Measurements from ENCODE around the gene TRPM3. TPM values are rescaled to one million over a fixed set of nuclear protein-coding genes. Genes with fewer than 3 reads are reported as not detected.

The TRPM3 gene
- total RNA-seq, 4 donors from 2014 or later, result 0.27 to 1.2 (median 0.47) TPM; not detected in 1

DNA sequence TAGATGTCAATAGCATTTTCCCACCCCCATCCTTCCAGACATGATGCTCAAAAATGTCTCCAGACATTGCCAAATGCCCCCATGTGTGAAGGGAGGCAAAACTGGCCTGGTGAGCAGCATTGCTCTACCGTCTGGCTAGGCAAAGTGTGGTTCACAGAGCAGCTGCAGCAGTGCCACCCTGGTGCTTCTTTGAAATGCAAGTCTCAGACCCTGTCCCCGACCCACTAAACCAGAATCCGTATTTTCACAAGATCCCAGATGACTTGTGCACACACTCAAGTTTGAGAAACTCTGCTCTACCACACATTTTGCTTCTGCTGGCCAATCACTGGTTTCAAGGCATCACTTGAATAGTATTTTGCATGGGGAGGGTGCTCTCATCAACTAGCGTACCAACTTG is 480.4 kb downstream of the TRPM3 start:
- WGBS, 2 donors (ENCODE audit: low coverage in 1 of 2), result 56 to 100% methylated on average over 1 to 4 of the region's 4 CpGs

DNA sequence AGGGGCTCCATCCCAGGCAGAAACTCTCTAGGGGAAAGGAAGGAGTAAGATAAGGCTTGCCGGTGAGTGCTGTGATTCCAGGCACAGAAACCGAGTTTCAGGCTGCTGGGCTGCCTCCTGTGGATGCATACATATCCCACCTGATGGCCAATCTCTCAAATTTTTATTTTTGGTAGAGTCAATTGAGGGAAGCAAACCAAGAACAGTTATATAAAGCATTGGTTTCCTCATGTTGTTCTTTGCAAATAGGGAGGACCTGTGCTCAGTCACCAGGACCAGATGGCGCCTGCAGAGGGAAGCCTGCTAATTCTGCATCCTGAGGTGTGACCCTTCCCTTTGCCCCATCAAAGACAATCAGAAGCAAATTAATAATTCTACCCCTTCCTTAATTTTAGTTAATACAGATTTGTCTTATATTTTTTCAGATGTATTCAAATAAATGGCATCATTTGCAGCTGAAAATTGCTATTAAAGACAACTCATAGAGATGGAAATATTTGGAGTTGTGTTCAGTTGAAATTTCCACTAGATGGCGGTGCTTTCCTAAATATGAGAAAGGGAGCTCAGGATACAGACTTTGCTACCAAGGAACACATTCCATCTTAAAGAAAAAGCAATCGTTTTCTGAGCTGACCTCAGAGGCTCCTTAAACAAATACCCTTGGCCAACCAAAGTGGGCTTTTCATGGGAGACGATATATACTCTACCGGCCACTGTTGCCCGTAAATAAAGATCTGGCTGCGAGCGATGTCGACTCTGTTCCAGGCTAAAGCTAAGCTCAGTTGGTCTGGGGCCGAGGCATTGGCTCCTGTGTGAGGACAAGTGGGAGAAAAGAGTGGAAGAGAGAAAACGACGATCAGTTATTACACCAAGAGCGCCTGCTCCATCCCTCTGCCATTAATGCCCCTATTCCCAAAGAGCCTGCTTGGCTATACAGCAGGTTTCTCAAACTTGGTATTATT is 481.3 kb downstream of the TRPM3 start:
- Histone ChIP-seq H3K27me3 (no peaks in the 10 kb centered on the region), H3K4me1 (no peaks in the 10 kb centered on the region), H3K27ac (no peak overlapping the region), H3K36me3 (no peaks in the 10 kb centered on the region), H3K9me3 (no peaks in the 10 kb centered on the region), H3K4me3 (no peak overlapping the region)
- WGBS, 2 donors (ENCODE audit: low coverage in 1 of 2), result 41 to 46% methylated on average over 15 of the region's 15 CpGs
- TF ChIP-seq, protein P1, sequence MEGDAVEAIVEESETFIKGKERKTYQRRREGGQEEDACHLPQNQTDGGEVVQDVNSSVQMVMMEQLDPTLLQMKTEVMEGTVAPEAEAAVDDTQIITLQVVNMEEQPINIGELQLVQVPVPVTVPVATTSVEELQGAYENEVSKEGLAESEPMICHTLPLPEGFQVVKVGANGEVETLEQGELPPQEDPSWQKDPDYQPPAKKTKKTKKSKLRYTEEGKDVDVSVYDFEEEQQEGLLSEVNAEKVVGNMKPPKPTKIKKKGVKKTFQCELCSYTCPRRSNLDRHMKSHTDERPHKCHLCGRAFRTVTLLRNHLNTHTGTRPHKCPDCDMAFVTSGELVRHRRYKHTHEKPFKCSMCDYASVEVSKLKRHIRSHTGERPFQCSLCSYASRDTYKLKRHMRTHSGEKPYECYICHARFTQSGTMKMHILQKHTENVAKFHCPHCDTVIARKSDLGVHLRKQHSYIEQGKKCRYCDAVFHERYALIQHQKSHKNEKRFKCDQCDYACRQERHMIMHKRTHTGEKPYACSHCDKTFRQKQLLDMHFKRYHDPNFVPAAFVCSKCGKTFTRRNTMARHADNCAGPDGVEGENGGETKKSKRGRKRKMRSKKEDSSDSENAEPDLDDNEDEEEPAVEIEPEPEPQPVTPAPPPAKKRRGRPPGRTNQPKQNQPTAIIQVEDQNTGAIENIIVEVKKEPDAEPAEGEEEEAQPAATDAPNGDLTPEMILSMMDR (IDR thresholded peaks at IDR 0.05), result peak; percentile 36 to 68 (median 66)
- no peak for TF ChIP-seq POLR2AphosphoS5 (IDR thresholded peaks at IDR 0.05)
- ATAC-seq, result no peak

More for the DNA sequence above, 480.4 kb downstream of the TRPM3 start:
- TF ChIP-seq, protein P1 (IDR thresholded peaks at IDR 0.05), result no peak
- TF ChIP-seq EP300 (IDR thresholded peaks at IDR 0.05) (no peak), POLR2A (IDR thresholded peaks at IDR 0.05) (no peak), POLR2AphosphoS5 (IDR thresholded peaks at IDR 0.05) (no peak)
- no peak overlapping the region for H3K4me3 ChIP-seq
- ATAC-seq, result no peak
- H3K9me3 ChIP-seq, result no peaks in the 10 kb centered on the region
- no peak overlapping the region for H3K27ac ChIP-seq
- H3K4me1 ChIP-seq, result no peaks in the 10 kb centered on the region
- H3K27me3 ChIP-seq, result no peaks in the 10 kb centered on the region
- no peaks in the 10 kb centered on the region for H3K36me3 ChIP-seq

DNA sequence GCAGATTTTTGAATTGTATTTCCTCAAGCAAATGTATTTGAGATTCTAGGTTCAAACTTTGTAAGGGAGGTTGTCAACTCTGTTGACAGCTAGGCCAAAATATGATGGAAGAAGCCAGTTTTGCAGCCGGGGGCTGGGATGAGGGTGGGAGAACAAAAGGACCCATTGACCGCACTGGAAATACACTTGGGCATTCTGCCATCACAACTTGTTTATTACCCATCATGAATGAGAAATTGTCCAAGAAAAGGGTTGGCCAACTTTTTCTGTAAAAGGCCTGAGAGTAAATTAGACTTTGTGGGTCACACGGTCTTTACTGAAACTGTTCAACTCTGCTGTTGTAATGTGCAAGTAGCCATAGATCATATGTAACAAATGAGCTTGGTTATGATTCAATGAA is 485.6 kb downstream of the TRPM3 start:
- Histone ChIP-seq H3K27me3 (no peaks in the 10 kb centered on the region), H3K4me3 (no peak overlapping the region), H3K4me1 (no peaks in the 10 kb centered on the region), H3K36me3 (no peaks in the 10 kb centered on the region), H3K9me3 (no peaks in the 10 kb centered on the region), H3K27ac (no peak overlapping the region)
- TF ChIP-seq, protein P1 (IDR thresholded peaks at IDR 0.05), result no peak
- no peak for TF ChIP-seq POLR2A (IDR thresholded peaks at IDR 0.05)
- TF ChIP-seq POLR2AphosphoS5 (IDR thresholded peaks at IDR 0.05), result no peak
- WGBS, 2 donors (ENCODE audit: low coverage in 1 of 2), result 53 to 75% methylated on average over 1 to 2 of the region's 3 CpGs
- no peak for ATAC-seq

DNA sequence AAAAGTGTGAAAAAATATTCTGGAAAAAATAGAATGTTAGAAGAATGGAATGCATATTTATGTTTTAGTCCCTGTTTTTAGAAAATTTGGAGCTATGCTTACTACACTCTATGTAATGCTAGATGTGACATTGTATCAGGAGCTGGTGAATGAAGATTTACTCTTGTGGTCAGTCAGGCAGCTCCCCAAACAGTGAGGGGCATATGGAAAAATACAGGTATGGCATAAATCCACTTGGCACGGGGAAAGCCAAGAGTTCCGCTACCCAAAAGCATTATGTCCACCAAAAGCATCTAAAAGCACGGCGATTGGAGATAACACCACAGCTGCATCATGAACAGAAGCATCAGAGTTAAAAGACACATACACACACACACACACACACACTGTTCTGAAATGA is 486.7 kb downstream of the TRPM3 start:
- 100% methylated on average over 4 of the region's 4 CpGs; no CpG with 5 or more reads in 1 of the 2 donors for whole genome bisulfite sequencing, 2 donors (ENCODE audit: low coverage in 1 of 2)
- Histone ChIP-seq H3K4me3 (no peak overlapping the region), H3K27ac (no peak overlapping the region), H3K4me1 (no peaks in the 10 kb centered on the region), H3K9me3 (no peaks in the 10 kb centered on the region), H3K27me3 (no peaks in the 10 kb centered on the region), H3K36me3 (no peaks in the 10 kb centered on the region)
- TF ChIP-seq POLR2A (IDR thresholded peaks at IDR 0.05), result no peak
- no peak for TF ChIP-seq POLR2AphosphoS5 (IDR thresholded peaks at IDR 0.05)
- TF ChIP-seq EP300 (IDR thresholded peaks at IDR 0.05), result no peak
- TF ChIP-seq, protein P1 (IDR thresholded peaks at IDR 0.05), result no peak
- ATAC-seq, result no peak

DNA sequence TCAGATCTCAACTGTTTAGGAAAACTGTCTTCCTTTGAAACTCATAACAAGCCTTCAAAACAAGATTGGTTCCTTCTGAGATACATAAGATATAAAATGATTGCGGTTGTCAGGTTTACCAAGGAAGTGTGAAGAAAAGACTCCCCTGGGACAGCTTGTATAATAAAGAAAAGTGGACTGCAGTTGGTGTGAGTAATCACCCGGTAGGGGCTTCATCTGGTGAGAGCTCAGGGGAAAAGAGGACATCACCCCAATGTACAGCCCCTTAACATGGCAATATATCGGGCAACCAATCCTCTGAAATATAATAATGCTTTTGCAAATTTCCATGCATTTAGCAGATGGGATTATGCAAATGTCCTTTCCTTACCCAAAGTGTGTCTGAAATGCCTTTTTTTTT is 490.4 kb downstream of the TRPM3 start:
- TF ChIP-seq POLR2AphosphoS5 (IDR thresholded peaks at IDR 0.05), result no peak
- Histone ChIP-seq H3K36me3 (no peaks in the 10 kb centered on the region), H3K27ac (no peak overlapping the region), H3K4me3 (no peak overlapping the region), H3K9me3 (no peaks in the 10 kb centered on the region), H3K27me3 (no peaks in the 10 kb centered on the region), H3K4me1 (no peaks in the 10 kb centered on the region)
- 81 to 83% methylated on average over 2 to 3 of the region's 3 CpGs for WGBS, 2 donors (ENCODE audit: low coverage in 1 of 2)
- no peak for ATAC-seq
